AG04449 (cell line): ENCODE measurements around the gene PIK3R6.

ENCODE experiments used
- CTCF ChIA-PET: fragments of 350-600 bp; formaldehyde crosslinking; extraction: SDS; loops from one replicate; lab custom pipeline; 2021; ENCODE audit warnings: antibody characterized with exemption; lab: Yijun Ruan, JAX
- POLR2A ChIA-PET: fragments of 400-600, 350-600 bp; formaldehyde crosslinking; extraction: SDS; loops from one replicate; lab custom pipeline; 2020; ENCODE audit warnings: antibody characterized with exemption, inconsistent platforms; lab: Yijun Ruan, JAX
- DNase-seq: peaks from one replicate; pipeline ENCODE4 v3.0.0-alpha.2; 2010; ENCODE audit warnings: low read depth, low spot score
- H3K4me3 ChIP-seq: 2 replicates; pipeline ENCODE4 v1.5.1; 2011; ENCODE audit warnings: low read depth, mild to moderate bottlenecking, control low read depth, low read length
- CTCF ChIP-seq: IDR thresholded peaks from one replicate; pipeline ENCODE4 v1.5.1; 2011; ENCODE audit warnings: mild to moderate bottlenecking, moderate library complexity, low read length, control low read depth, inconsistent platforms; ENCODE audit not compliant: insufficient read depth; ENCODE audit errors: missing control alignments

PIK3R6 gene

GRCh38 chr17:8865811-8866210 is 1.7 kb downstream of the PIK3R6 start:
- ChIA-PET POLR2A (no interaction called here), CTCF (no interaction called here)
- TF ChIP-seq CTCF: no peak
- no peak for DNase-seq
- H3K4me3 ChIP-seq: no peak overlapping the region

GRCh38 chr17:8865385-8865784 is 2.1 kb downstream of the PIK3R6 start:
- CTCF ChIA-PET: no interaction called here
- no peak overlapping the region for H3K4me3 ChIP-seq
- DNase-seq: no peak
- POLR2A ChIA-PET: no interaction called here
- no peak for TF ChIP-seq CTCF

- TF ChIP-seq CTCF: no peak
- POLR2A ChIA-PET: no interaction called here
- H3K4me3 ChIP-seq: no peak overlapping the region
- CTCF ChIA-PET: interaction anchor here (1.3 kb wide), 1 partner anchor 32 kb away, joined by 6 read pairs; no protein-coding TSS in a partner anchor
- DNase-seq: no peak
Observed at GRCh38 chr17:8862213-8863056, 5.0 kb downstream of the PIK3R6 start.

GRCh38 chr17:8861495-8862181 is 5.8 kb downstream of the PIK3R6 start:
- ChIA-PET POLR2A (no interaction called here), CTCF (interaction anchor here (1.3 kb wide), 1 partner anchor 33 kb away, joined by 6 read pairs; no protein-coding TSS in a partner anchor)
- no peak overlapping the region for H3K4me3 ChIP-seq
- DNase-seq: no peak
- TF ChIP-seq CTCF: no peak

GRCh38 chr17:8859804-8860430 is 7.6 kb downstream of the PIK3R6 start:
- no peak for TF ChIP-seq CTCF
- no peak overlapping the region for H3K4me3 ChIP-seq
- ChIA-PET POLR2A (no interaction called here), CTCF (interaction anchor here (1.0 kb wide), 1 partner anchor 74 kb away, joined by 4 read pairs; no protein-coding TSS in a partner anchor)
- no peak for DNase-seq
